Activated CD4-positive, alpha-beta T cell treated with anti-CD3 and anti-CD28 coated beads for 36 hours (primary cell): ENCODE data around the gene RNGTT. TPM values are rescaled to one million over a fixed set of nuclear protein-coding genes. Genes with fewer than 3 reads are reported as not detected.
"Not testable (repeated sequence)": the region's sequence is repeated elsewhere in the genome, so short reads cannot be mapped to it uniquely, and the experiment has no call there.

Source experiments
- ATAC-seq: fragments of 200-7000 bp; cut with Tn5 transposase; one replicate; pipeline ENCODE4 v1.10.0; 2021; ENCODE audit warnings: mild to moderate bottlenecking, moderate library complexity
- CTCF ChIA-PET: fragments of 350-600 bp; sonication (Branson Sonifier 250); formaldehyde crosslinking; loops from one replicate; lab custom pipeline; 2021; ENCODE audit warnings: antibody characterized with exemption; lab: Charles Lee
- POLR2A ChIA-PET: fragments of 350-600 bp; sonication (Branson Sonifier 250); formaldehyde crosslinking; loops from one replicate; lab custom pipeline; 2021; ENCODE audit warnings: antibody characterized with exemption, inconsistent platforms; lab: Charles Lee
- DNase-seq: peaks from one replicate; pipeline ENCODE4 v3.0.0-alpha.2; 2020
- H3K27ac Mint-ChIP-seq: one replicate; pipeline ENCODE4 v1.8.0; 2021; ENCODE audit warnings: mixed read lengths
- H3K27me3 Mint-ChIP-seq: one replicate; pipeline ENCODE4 v1.8.0; 2021; ENCODE audit warnings: mixed read lengths
- H3K36me3 Mint-ChIP-seq: one replicate; pipeline ENCODE4 v1.8.0; 2021; ENCODE audit warnings: low read depth, mixed read lengths
- H3K4me1 Mint-ChIP-seq: one replicate; pipeline ENCODE4 v1.8.0; 2021; ENCODE audit warnings: mixed read lengths
- H3K4me3 Mint-ChIP-seq: one replicate; pipeline ENCODE4 v1.8.0; 2021; ENCODE audit warnings: mild to moderate bottlenecking, moderate library complexity, mixed read lengths
- H3K9me3 Mint-ChIP-seq: one replicate; pipeline ENCODE4 v1.8.0; 2021; ENCODE audit warnings: low read depth, mixed read lengths
- intact Hi-C, 2 experiments: fragments of 100-400 bp; cut with DNase I in 1 of 2; cut with micrococcal nuclease in 1 of 2; formaldehyde crosslinking; loops; one replicate each; pipeline versions ENCODE4 v1.14.2 to v1.15.1; 2022 to 2024; cut with DNase I, micrococcal nuclease
- total RNA-seq, 2 experiments: library from RNA; stranded (reverse); gene quantifications; one replicate each; pipeline ENCODE4 v1.2.3, GENCODE V29; 2021

Gene RNGTT
- total RNA-seq, 2 experiments from 2014 or later: 17.5 to 21.5 TPM

- H3K27ac Mint-ChIP-seq: no peak overlapping the region
- no peaks in the 10 kb centered on the region for H3K4me1 Mint-ChIP-seq
Observed at GRCh38 chr6:88807622-88808021, 155.8 kb downstream of the RNGTT start.

GRCh38 chr6:88806728-88807127, 156.7 kb downstream of the RNGTT start:
- POLR2A ChIA-PET: no interaction called here
- peaks cover 19% of the 10 kb centered on the region for H3K9me3 Mint-ChIP-seq
- no peak for ATAC-seq
- no peak for DNase-seq
- CTCF ChIA-PET: no interaction called here
- intact Hi-C loops: no loop called here
- no peaks in the 10 kb centered on the region for H3K4me1 Mint-ChIP-seq
- H3K36me3 Mint-ChIP-seq: peaks cover 31% of the 10 kb centered on the region
- H3K27me3 Mint-ChIP-seq: no peaks in the 10 kb centered on the region
- no peak overlapping the region for H3K27ac Mint-ChIP-seq
- no peak overlapping the region for H3K4me3 Mint-ChIP-seq

More at GRCh38 chr6:88807622-88808021, 155.8 kb downstream of the RNGTT start:
- ATAC-seq (no peak), DNase-seq (no peak)
- CTCF ChIA-PET: interaction anchor here (0.6 kb wide), 1 partner anchor 71 kb away, joined by 3 read pairs; no protein-coding TSS in a partner anchor
- peaks cover 31% of the 10 kb centered on the region for H3K36me3 Mint-ChIP-seq
- H3K27me3 Mint-ChIP-seq: no peaks in the 10 kb centered on the region
- H3K9me3 Mint-ChIP-seq: peaks cover 19% of the 10 kb centered on the region
- intact Hi-C loops: no loop called here
- POLR2A ChIA-PET: no interaction called here
- no peak overlapping the region for H3K4me3 Mint-ChIP-seq

GRCh38 chr6:88804701-88805100, 158.7 kb downstream of the RNGTT start:
- H3K27ac Mint-ChIP-seq: no peak overlapping the region
- POLR2A ChIA-PET: no interaction called here
- no peak overlapping the region for H3K4me3 Mint-ChIP-seq
- no peak for ATAC-seq
- no peaks in the 10 kb centered on the region for H3K4me1 Mint-ChIP-seq
- intact Hi-C loops: no loop called here
- no peaks in the 10 kb centered on the region for H3K27me3 Mint-ChIP-seq
- CTCF ChIA-PET: interaction anchor here (0.7 kb wide), 1 partner anchor 65 kb away, joined by 3 read pairs; no protein-coding TSS in a partner anchor
- H3K9me3 Mint-ChIP-seq: peaks cover 19% of the 10 kb centered on the region
- no peak for DNase-seq
- peaks cover 32% of the 10 kb centered on the region for H3K36me3 Mint-ChIP-seq

- intact Hi-C loops: loop anchor here in 1 of 2 experiments (10.0 kb wide), 2 partner anchors 321 to 1721 kb away; no protein-coding TSS in a partner anchor
- ChIA-PET CTCF (interaction anchor here (0.7 to 2.7 kb wide), 2 partner anchors 8 to 87 kb away, joined by 3 to 9 read pairs; no protein-coding TSS in a partner anchor), POLR2A (interaction anchor here (0.7 kb wide), 1 partner anchor 1044 kb away, joined by 3 read pairs; no protein-coding TSS in a partner anchor)
- Mint-ChIP-seq H3K27me3 (no peaks in the 10 kb centered on the region), H3K27ac (no peak overlapping the region), H3K4me3 (no peak overlapping the region), H3K9me3 (no peaks in the 10 kb centered on the region), H3K36me3 (no peaks in the 10 kb centered on the region), H3K4me1 (peaks cover 2% of the 10 kb centered on the region)
- DNase-seq (no peak), ATAC-seq (no peak)
Observed at GRCh38 chr6:88785478-88785877, 177.9 kb downstream of the RNGTT start.

- peaks cover 20% of the 10 kb centered on the region for H3K36me3 Mint-ChIP-seq
- H3K4me1 Mint-ChIP-seq: peaks cover 11% of the 10 kb centered on the region
- no peaks in the 10 kb centered on the region for H3K9me3 Mint-ChIP-seq
- no peaks in the 10 kb centered on the region for H3K27me3 Mint-ChIP-seq
- ATAC-seq: peak; percentile 85
- ChIA-PET CTCF (interaction anchor here (0.9 to 1.9 kb wide), 14 partner anchors 8 to 949 kb away, joined by 3 to 8 read pairs (median 4); no protein-coding TSS in a partner anchor), POLR2A (no interaction called here)
- peak; percentile 61 for DNase-seq
- H3K4me3 Mint-ChIP-seq: no peak overlapping the region
- intact Hi-C loops: loop anchor here in 1 of 2 experiments (1.0 to 10.0 kb wide), 4 partner anchors 316 to 1716 kb away; no protein-coding TSS in a partner anchor
- no peak overlapping the region for H3K27ac Mint-ChIP-seq
Observed at GRCh38 chr6:88780714-88781389, 182.6 kb downstream of the RNGTT start.

- Mint-ChIP-seq H3K4me1 (peaks cover 18% of the 10 kb centered on the region), H3K4me3 (no peak overlapping the region)
- CTCF ChIA-PET: interaction anchor here (0.8 to 2.0 kb wide), 3 partner anchors 12 to 1097 kb away, joined by 3 to 4 read pairs (median 4); no protein-coding TSS in a partner anchor
Observed at GRCh38 chr6:88775866-88776571, 187.4 kb downstream of the RNGTT start.

GRCh38 chr6:88768114-88768513, 195.3 kb downstream of the RNGTT start:
- H3K27ac Mint-ChIP-seq, DNase-seq, H3K4me1 Mint-ChIP-seq, ATAC-seq, POLR2A ChIA-PET, H3K36me3 Mint-ChIP-seq, H3K4me3 Mint-ChIP-seq, H3K9me3 Mint-ChIP-seq, H3K27me3 Mint-ChIP-seq, intact Hi-C loops: not testable (repeated sequence)
- CTCF ChIA-PET: interaction anchor here (0.6 to 1.2 kb wide), 3 partner anchors 13 to 153 kb away, joined by 3 to 4 read pairs (median 3); no protein-coding TSS in a partner anchor

More at GRCh38 chr6:88775866-88776571, 187.4 kb downstream of the RNGTT start:
- ATAC-seq (peak; percentile 61), DNase-seq (no peak)
- no peaks in the 10 kb centered on the region for H3K9me3 Mint-ChIP-seq
- intact Hi-C loops: no loop called here
- POLR2A ChIA-PET: no interaction called here
- H3K36me3 Mint-ChIP-seq: peaks cover 33% of the 10 kb centered on the region
- no peak overlapping the region for H3K27ac Mint-ChIP-seq
- H3K27me3 Mint-ChIP-seq: no peaks in the 10 kb centered on the region

DNA sequence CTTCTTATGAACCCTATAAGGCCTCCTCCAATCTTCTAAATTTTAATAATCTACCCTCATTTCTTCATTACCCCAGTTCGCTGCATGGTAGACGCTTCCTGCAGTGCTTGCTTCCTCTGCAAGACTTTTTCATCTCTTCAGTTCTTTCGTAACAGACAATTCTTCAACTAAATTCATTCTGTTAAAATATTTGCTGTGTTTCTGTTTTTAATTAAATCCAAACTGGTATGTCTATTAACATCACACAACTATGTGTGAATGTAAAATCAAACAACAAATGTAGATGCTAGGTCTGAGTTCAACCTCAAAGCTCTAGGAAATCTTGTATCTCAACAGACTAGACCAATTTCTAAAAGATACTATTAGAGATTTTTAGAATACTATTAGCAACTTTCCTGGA, 199.3 kb downstream of the RNGTT start:
- no peaks in the 10 kb centered on the region for H3K9me3 Mint-ChIP-seq
- no peak for DNase-seq
- no peaks in the 10 kb centered on the region for H3K4me1 Mint-ChIP-seq
- H3K27me3 Mint-ChIP-seq: no peaks in the 10 kb centered on the region
- intact Hi-C loops: no loop called here
- H3K27ac Mint-ChIP-seq: no peak overlapping the region
- ChIA-PET CTCF (no interaction called here), POLR2A (no interaction called here)
- peaks cover 10% of the 10 kb centered on the region for H3K36me3 Mint-ChIP-seq
- ATAC-seq: no peak
- no peak overlapping the region for H3K4me3 Mint-ChIP-seq

DNA sequence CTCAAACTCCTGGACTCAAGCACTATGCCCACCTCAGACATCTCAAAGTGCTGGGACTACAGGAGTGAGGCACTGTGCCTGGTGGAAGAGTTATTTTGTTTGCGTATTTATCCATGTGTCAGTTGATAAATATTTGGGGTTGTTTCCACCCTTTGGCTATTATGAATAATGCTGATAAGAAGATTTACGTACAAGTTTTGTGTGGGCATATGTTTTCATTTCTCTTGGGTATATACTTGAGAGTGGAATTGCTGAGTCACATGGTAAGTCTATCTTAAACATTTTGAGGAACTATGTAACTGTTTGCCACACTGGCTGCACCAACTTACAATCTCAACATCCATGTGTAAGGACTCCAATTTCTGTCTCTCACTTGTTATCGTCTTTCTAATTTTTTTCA, 200.3 kb downstream of the RNGTT start:
- H3K27me3 Mint-ChIP-seq: no peaks in the 10 kb centered on the region
- POLR2A ChIA-PET: no interaction called here
- peaks cover 10% of the 10 kb centered on the region for H3K36me3 Mint-ChIP-seq
- CTCF ChIA-PET: interaction anchor here (0.7 to 1.1 kb wide), 2 partner anchors 17 to 1654 kb away, joined by 3 to 5 read pairs; no protein-coding TSS in a partner anchor
- H3K9me3 Mint-ChIP-seq: no peaks in the 10 kb centered on the region
- H3K27ac Mint-ChIP-seq: no peak overlapping the region
- intact Hi-C loops: no loop called here
- ATAC-seq: no peak
- H3K4me3 Mint-ChIP-seq: no peak overlapping the region
- no peak for DNase-seq
- no peaks in the 10 kb centered on the region for H3K4me1 Mint-ChIP-seq

DNA sequence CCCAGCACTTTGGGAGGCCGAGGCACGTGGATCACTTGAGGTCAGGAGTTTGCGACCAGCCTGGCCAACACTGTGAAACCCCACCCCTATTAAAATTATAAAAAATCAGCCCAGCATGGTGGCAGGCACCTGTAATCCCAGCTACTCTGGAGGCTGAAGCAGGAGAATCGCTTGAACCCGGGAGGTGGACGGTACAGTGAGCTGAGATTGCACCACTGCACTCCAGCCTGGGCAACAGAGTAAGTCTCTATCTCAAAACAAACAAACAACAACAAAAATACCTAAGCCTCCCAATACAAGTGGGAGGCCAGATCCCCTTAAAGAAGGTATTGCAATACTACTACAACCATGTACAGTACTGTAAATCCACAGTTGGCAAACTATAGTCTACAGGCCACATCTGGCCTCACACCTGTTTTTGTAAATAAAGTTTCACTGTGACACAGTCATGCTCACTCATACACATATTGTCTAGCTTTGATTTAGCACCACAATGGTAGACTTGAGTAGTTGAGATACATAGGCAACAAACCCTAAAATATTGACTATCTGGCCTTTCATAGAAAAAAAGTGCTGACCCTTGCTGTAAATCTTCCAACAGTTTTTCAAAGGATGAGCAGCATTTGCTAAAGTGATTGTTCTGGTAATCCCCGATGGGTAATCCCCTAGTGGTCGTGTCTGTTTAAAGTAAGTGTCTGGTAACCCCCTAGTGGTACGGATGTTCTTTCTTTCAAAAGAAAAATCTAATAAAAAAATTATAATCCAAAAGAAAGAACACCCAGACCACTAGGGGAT, 202.0 kb downstream of the RNGTT start:
- H3K36me3 Mint-ChIP-seq: peaks cover 13% of the 10 kb centered on the region
- no peaks in the 10 kb centered on the region for H3K4me1 Mint-ChIP-seq
- intact Hi-C loops: no loop called here
- no peak for DNase-seq
- ATAC-seq: peak; percentile 39
- no peak overlapping the region for H3K27ac Mint-ChIP-seq
- no peak overlapping the region for H3K4me3 Mint-ChIP-seq
- ChIA-PET CTCF (interaction anchor here (0.7 to 1.7 kb wide), 5 partner anchors 10 to 147 kb away, joined by 3 to 4 read pairs (median 3); no protein-coding TSS in a partner anchor), POLR2A (interaction anchor here (0.7 kb wide), 1 partner anchor 8 kb away, joined by 3 read pairs; no protein-coding TSS in a partner anchor)
- no peaks in the 10 kb centered on the region for H3K9me3 Mint-ChIP-seq
- H3K27me3 Mint-ChIP-seq: no peaks in the 10 kb centered on the region
